Measurements from ENCODE around the gene TM4SF18. TPM values are rescaled to one million over a fixed set of nuclear protein-coding genes. Genes with fewer than 3 reads are reported as not detected.
A peak's percentile ranks its signal among the peaks of the same experiment; 100 is the strongest.

The TM4SF18 gene
- total RNA-seq, 1 experiment from 2014 or later = 0.34 TPM

- POLR2A ChIA-PET = interaction anchor here (1.0 to 1.7 kb wide), 2 partner anchors 8 to 99 kb away, joined by 4 read pairs; no protein-coding TSS in a partner anchor
- Histone ChIP-seq H3K4me3 (replicated peaks in 1 of 2; ENCODE audit: low read depth in 1 of 2, low read length in 2 of 2) (no peak overlapping the region), H3K9me3 (ENCODE audit: control insufficient read depth in 1 of 2, insufficient read depth in 1 of 2, low read depth in 1 of 2, low read length in 2 of 2) (no peaks in the 10 kb centered on the region), H3K27ac (ENCODE audit: low read depth, low read length) (no peak overlapping the region), H3K9me2 (ENCODE audit: insufficient read depth) (no peaks in the 10 kb centered on the region), H3K4me2 (ENCODE audit: low read length) (no peak overlapping the region), H3K4me1 (ENCODE audit: control insufficient read depth in 1 of 2, insufficient read depth in 2 of 2, low read length in 2 of 2) (peaks cover 13 to 49% of the 10 kb centered on the region in 2 experiments; a peak in 3 of 4 replicates), H2AFZ (ENCODE audit: low read depth, low read length, poor library complexity, severe bottlenecking) (peak overlapping the region; percentile 85), H3K79me2 (ENCODE audit: insufficient read depth, low read length) (no peaks in the 10 kb centered on the region), H3K27me3 (ENCODE audit: insufficient read depth, low read length) (no peaks in the 10 kb centered on the region), H4K20me1 (ENCODE audit: insufficient read depth) (no peaks in the 10 kb centered on the region), H3K9ac (ENCODE audit: low read length) (no peak overlapping the region), H3K36me3 (ENCODE audit: control insufficient read depth in 1 of 2, insufficient read depth in 2 of 2, low read length in 2 of 2) (no peaks in the 10 kb centered on the region)
- no peak for ATAC-seq
- no TSS peak for BruUV-seq (replicated peaks)
- RAD21 ChIA-PET (ENCODE audit: low non-redundant PET in 1 of 2, low total read pairs in 2 of 2, uncharacterized antibody in 2 of 2, unreplicated experiment in 2 of 2) = interaction anchor here in 1 of 2 experiments (0.7 kb wide), 1 partner anchor 11 kb away, joined by 3 read pairs; no protein-coding TSS in a partner anchor
- DNase-seq (ENCODE audit: low read depth, low spot score) = no peak
- CTCF ChIA-PET = interaction anchor here (0.9 to 1.5 kb wide), 8 partner anchors 9 to 388 kb away, joined by 3 to 7 read pairs (median 4); partner anchors contain the start of gene TM4SF18
- intact Hi-C loops (cut with micrococcal nuclease) = no loop called here
- TF ChIP-seq CTCF (IDR thresholded peaks at IDR 0.05 in 2 of 3, conservative IDR thresholded peaks at IDR 0.05 in 1 of 3; ENCODE audit: borderline replicate concordance in 1 of 3, insufficient read depth in 1 of 3, low read depth in 2 of 3, low read length in 2 of 3) (peak in 2 of 3 experiments; percentile 20 to 39; a peak in 3 of 6 replicates), FOSL1 (IDR thresholded peaks at IDR 0.05; ENCODE audit: low read depth) (no peak)
Measured at GRCh38 chr3:149343951-149344350, 10.5 kb upstream of the TM4SF18 start.

- H3K36me3 ChIP-seq (ENCODE audit: control insufficient read depth in 1 of 2, insufficient read depth in 2 of 2, low read length in 2 of 2) = no peaks in the 10 kb centered on the region
- no peak overlapping the region for H3K4me3 ChIP-seq (replicated peaks in 1 of 2; ENCODE audit: low read depth in 1 of 2, low read length in 2 of 2)
- no peaks in the 10 kb centered on the region for H3K9me3 ChIP-seq (ENCODE audit: control insufficient read depth in 1 of 2, insufficient read depth in 1 of 2, low read depth in 1 of 2, low read length in 2 of 2)
- H3K4me2 ChIP-seq (ENCODE audit: low read length) = peak overlapping the region; percentile 7; the same call in 1 of the 2 replicates
- ATAC-seq = no peak
- H3K27me3 ChIP-seq (ENCODE audit: insufficient read depth, low read length) = no peaks in the 10 kb centered on the region
- ChIA-PET CTCF (interaction anchor here (1.2 to 1.5 kb wide), 3 partner anchors 9 to 222 kb away, joined by 3 to 7 read pairs (median 5); partner anchors contain the start of gene TM4SF18), POLR2A (no interaction called here), RAD21 (ENCODE audit: low non-redundant PET in 1 of 2, low total read pairs in 2 of 2, uncharacterized antibody in 2 of 2, unreplicated experiment in 2 of 2) (no interaction called here)
- TF ChIP-seq SP1 (IDR thresholded peaks at IDR 0.05; ENCODE audit: low read depth) = no peak
- no peak for TF ChIP-seq EZH2phosphoT487 (IDR thresholded peaks at IDR 0.05; ENCODE audit: borderline replicate concordance)
- no peaks in the 10 kb centered on the region for H4K20me1 ChIP-seq (ENCODE audit: insufficient read depth)
- intact Hi-C loops (cut with micrococcal nuclease) = no loop called here
- peaks cover 13 to 54% of the 10 kb centered on the region in 2 experiments; a peak in 3 of 4 replicates for H3K4me1 ChIP-seq (ENCODE audit: control insufficient read depth in 1 of 2, insufficient read depth in 2 of 2, low read length in 2 of 2)
- peak overlapping the region; percentile 85 for H2AFZ ChIP-seq (ENCODE audit: low read depth, low read length, poor library complexity, severe bottlenecking)
- H3K27ac ChIP-seq (ENCODE audit: low read depth, low read length) = no peak overlapping the region
- DNase-seq (ENCODE audit: low read depth, low spot score) = no peak
- no TSS peak for BruUV-seq (replicated peaks)
- H3K79me2 ChIP-seq (ENCODE audit: insufficient read depth, low read length) = no peaks in the 10 kb centered on the region
- H3K9me2 ChIP-seq (ENCODE audit: insufficient read depth) = no peaks in the 10 kb centered on the region
- no peak overlapping the region for H3K9ac ChIP-seq (ENCODE audit: low read length)
Measured at GRCh38 chr3:149342413-149343380, 9.3 kb upstream of the TM4SF18 start.

Measured in HCT116 (cell line).